Measurements from ENCODE around the gene PRM2. TPM values are rescaled to one million over a fixed set of nuclear protein-coding genes. Genes with fewer than 3 reads are reported as not detected.

PRM2 gene
- total and polyA plus RNA-seq, 2 of the 8 experiments (the other 6 are each of a cell fraction or from before 2014, with no cell fraction given) = not detected

DNA sequence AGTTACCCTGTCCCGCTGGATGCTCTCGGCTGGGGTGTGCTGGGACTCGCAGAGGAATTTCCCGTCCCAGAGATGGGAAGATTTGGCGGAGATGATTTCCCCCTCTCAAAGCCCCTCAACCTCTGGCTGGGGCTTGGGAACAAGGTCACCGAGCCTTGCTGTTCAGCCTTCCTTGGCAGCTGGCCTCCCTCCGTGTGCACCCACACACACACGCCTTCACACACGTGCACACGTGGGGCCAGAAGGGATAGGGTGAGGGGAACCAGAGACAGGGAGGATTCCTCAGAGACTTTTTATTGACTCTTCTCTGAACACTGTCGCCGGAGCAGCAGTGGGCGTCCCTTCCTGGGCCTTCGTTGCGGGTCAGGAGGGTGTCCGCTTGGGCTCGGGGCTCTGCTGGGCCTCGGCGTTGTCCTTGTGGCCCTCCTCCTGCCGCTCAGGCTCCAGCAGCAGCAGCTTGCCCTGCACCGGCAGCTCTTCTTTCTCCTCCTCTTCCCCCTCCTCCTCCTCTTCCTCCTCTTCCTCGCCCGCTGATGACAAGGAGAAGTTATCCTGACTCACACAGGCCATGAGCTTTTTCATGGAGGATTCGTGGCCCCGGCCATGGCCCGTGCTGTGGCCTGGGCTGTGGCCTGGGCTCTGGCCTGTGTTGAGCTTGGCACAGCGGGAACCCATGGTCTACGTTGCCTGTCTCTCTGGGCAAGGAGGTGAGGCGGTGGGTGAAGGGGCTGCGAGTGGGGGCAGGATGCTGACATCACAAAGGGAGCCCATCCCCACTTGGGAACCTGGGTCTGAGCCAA is 3.2 kb downstream of the PRM2 start, which contains the start of gene PRM3:
Gene PRM3, minus strand, starts transcription at position 709 of the 800 bp plus-strand sequence. Its CDS starts 34 bp downstream, at position 675.
- CTCF ChIA-PET (ENCODE audit: partially characterized antibody) = interaction anchor here (0.6 to 8.1 kb wide), 12 partner anchors 10 to 185 kb away, joined by 3 to 79 read pairs (median 4); partner anchors contain the start of gene SOCS1
- TF ChIP-seq EZH2 (IDR thresholded peaks at IDR 0.05; ENCODE audit: low read depth, low read length, severe bottlenecking) (no peak), SRF (IDR thresholded peaks at IDR 0.05; ENCODE audit: low read depth, low read length) (no peak), CTBP2 (IDR thresholded peaks at IDR 0.05; ENCODE audit: borderline replicate concordance, insufficient read depth, insufficient read length, low read length) (no peak), BRCA1 (IDR thresholded peaks at IDR 0.05; ENCODE audit: low read depth, low read length) (no peak), BCL11A (IDR thresholded peaks at IDR 0.05; ENCODE audit: low read depth in 2 of 2, low read length in 2 of 2) (no peak), TCF12 (IDR thresholded peaks at IDR 0.05; ENCODE audit: low read depth, low read length) (no peak), TEAD4 (IDR thresholded peaks at IDR 0.05; ENCODE audit: low read depth, low read length) (no peak), KDM5A (IDR thresholded peaks at IDR 0.05; ENCODE audit: low read length) (no peak), CBX8 (IDR thresholded peaks at IDR 0.05; ENCODE audit: borderline replicate concordance, low read depth, low read length) (no peak), KDM1A (IDR thresholded peaks at IDR 0.05; ENCODE audit: borderline replicate concordance, low read length) (no peak), EP300 (IDR thresholded peaks at IDR 0.05; ENCODE audit: borderline replicate concordance in 1 of 2, low read depth in 2 of 2, low read length in 2 of 2) (no peak), SIRT6 (IDR thresholded peaks at IDR 0.05; ENCODE audit: low read length) (no peak)
- Histone ChIP-seq H4K5ac (ENCODE audit: insufficient read length, low read depth, low read length) (no peak within 1 kb of the TSS), H4K20me1 (replicated peaks in 1 of 2; ENCODE audit: control insufficient read depth in 1 of 2, insufficient read depth in 2 of 2, low read length in 2 of 2) (no peaks in the 10 kb centered on the region), H2BK20ac (ENCODE audit: low read length) (peak within 1 kb of the TSS; percentile 80; the same call in 1 of the 2 replicates), H2AFZ (ENCODE audit: low read length) (peak within 1 kb of the TSS; percentile 65), H3K4me2 (ENCODE audit: insufficient read depth in 1 of 2, low read depth in 2 of 2, low read length in 2 of 2) (no peak within 1 kb of the TSS), H4K8ac (ENCODE audit: extremely low read depth, insufficient read depth, low read length) (peak within 1 kb of the TSS; percentile 41; the same call in 1 of the 2 replicates), H3K4ac (replicated peaks; ENCODE audit: insufficient read length, low read depth, low read length) (no peak within 1 kb of the TSS), H3K23ac (ENCODE audit: insufficient read length) (no peak within 1 kb of the TSS), H2BK15ac (ENCODE audit: low read length) (peak within 1 kb of the TSS; percentile 99; the same call in 1 of the 2 replicates), H3K79me2 (ENCODE audit: control insufficient read depth in 1 of 2, insufficient read depth in 2 of 2, low read length in 2 of 2) (no peaks in the 10 kb centered on the region), H3K36me3 (ENCODE audit: control insufficient read depth in 2 of 4, insufficient read depth in 4 of 4, low read length in 3 of 4) (no peaks in the 10 kb centered on the region), H2BK12ac (ENCODE audit: low read depth, low read length) (peak within 1 kb of the TSS; percentile 90; the same call in 1 of the 2 replicates), H3K4me1 (replicated peaks in 1 of 4; ENCODE audit: control insufficient read depth in 3 of 4, insufficient read depth in 4 of 4, low read length in 3 of 4) (peaks cover 0 to 5% (median 0%) of the 10 kb centered on the region in 4 experiments; a peak in 2 of 7 replicates), H3K79me1 (ENCODE audit: low read depth, low read length) (no peaks in the 10 kb centered on the region), H3K23me2 (ENCODE audit: low read depth, low read length) (no peaks in the 10 kb centered on the region; the same call in 1 of the 2 replicates), H3K9me3 (ENCODE audit: insufficient read depth in 2 of 2, low read depth in 1 of 2, low read length in 1 of 2) (no peaks in the 10 kb centered on the region), H4K91ac (replicated peaks; ENCODE audit: insufficient read length, low read length) (peak within 1 kb of the TSS; percentile 70), H3K27ac (ENCODE audit: low read depth, low read length) (no peak within 1 kb of the TSS), H2BK120ac (replicated peaks; ENCODE audit: low read depth, low read length) (no peak within 1 kb of the TSS), H3K18ac (ENCODE audit: extremely low read depth, low read length) (peak within 1 kb of the TSS; percentile 19), H3K27me3 (replicated peaks in 1 of 4; ENCODE audit: control insufficient read depth in 3 of 4, extremely low read depth in 1 of 4, insufficient read depth in 3 of 4, low read length in 3 of 4) (no peaks in the 10 kb centered on the region), H2BK5ac (ENCODE audit: low read depth, low read length) (peak within 1 kb of the TSS; percentile 52; the same call in 1 of the 2 replicates), H3K56ac (replicated peaks; ENCODE audit: insufficient read length, low read depth, low read length) (no peak within 1 kb of the TSS), H3K4me3 (ENCODE audit: extremely low read depth in 1 of 4, insufficient read depth in 2 of 4, low read depth in 3 of 4, low read length in 4 of 4) (no peak within 1 kb of the TSS), H3K9ac (replicated peaks in 1 of 4; ENCODE audit: extremely low read depth in 1 of 4, low read depth in 3 of 4, low read length in 3 of 4) (no peak within 1 kb of the TSS), H3K14ac (ENCODE audit: insufficient read length) (no peak within 1 kb of the TSS), H2AK5ac (ENCODE audit: low read depth, low read length) (peak within 1 kb of the TSS; percentile 8; the same call in 1 of the 2 replicates)
- DNase-seq (ENCODE audit: low read depth in 1 of 2, low spot score in 2 of 2) (no peak), FAIRE-seq (no peak)
- POLR2A ChIA-PET (ENCODE audit: partially characterized antibody) = interaction anchor here (0.6 to 2.7 kb wide), 8 partner anchors 11 to 80 kb away, joined by 3 to 11 read pairs (median 4); partner anchors contain the start of gene SOCS1
- 91% methylated on average over 26 of the region's 30 CpGs; no CpG with 5 or more reads in 1 of the 2 experiments for WGBS, 2 experiments (ENCODE audit: extremely low coverage in 1 of 2, insufficient coverage in 1 of 2, insufficient read length in 1 of 2, insufficient replicate concordance in 2 of 2, low coverage in 1 of 2, low lambda C conversion rate in 2 of 2, missing lambda C conversion rate in 1 of 2)

All from H1 (cell line).